Neural cell (in vitro differentiated cells): ENCODE data around the gene FA2H. TPM values are rescaled to one million over a fixed set of nuclear protein-coding genes. Genes with fewer than 3 reads are reported as not detected.

Source experiments
- H2AFZ ChIP-seq: fragments of 200-600, 300-800 bp; sonication (generic), shearing (Covaris generic); 2 replicates; pipeline ENCODE4 v1.6.0; 2014; ENCODE audit warnings: low read depth, mild to moderate bottlenecking, antibody characterized with exemption, low read length, moderate library complexity
- H3F3A ChIP-seq: fragments of 200-600 bp; shearing (Covaris generic); 2 replicates; pipeline ENCODE4 v1.6.1; 2016; ENCODE audit warnings: mild to moderate bottlenecking, moderate library complexity, mixed read lengths, antibody characterized with exemption, low read length; ENCODE audit not compliant: insufficient read depth, poor library complexity, severe bottlenecking
- H3K27ac ChIP-seq: fragments of 200-600, 300-800 bp; sonication (generic), shearing (Covaris generic); 2 replicates; pipeline ENCODE4 v1.5.1; 2014; ENCODE audit warnings: mild to moderate bottlenecking, low read length, moderate library complexity
- H3K27me3 ChIP-seq: fragments of 300-800, 200-600 bp; sonication (generic), shearing (Covaris generic); 2 replicates; pipeline ENCODE4 v1.6.0; 2014; ENCODE audit warnings: mild to moderate bottlenecking, low read depth, low read length, moderate library complexity; ENCODE audit not compliant: insufficient read depth
- H3K36me3 ChIP-seq: fragments of 300-800, 200-600 bp; sonication (generic), shearing (Covaris generic); 2 replicates; pipeline ENCODE4 v1.5.1; 2014; ENCODE audit warnings: mild to moderate bottlenecking, antibody characterized with exemption, low read length, moderate library complexity; ENCODE audit not compliant: insufficient read depth
- H3K4me2 ChIP-seq: fragments of 300-800, 200-600 bp; sonication (generic), shearing (Covaris generic); 2 replicates; pipeline ENCODE4 v1.6.0; 2014; ENCODE audit warnings: mild to moderate bottlenecking, low read length
- H3K4me3 ChIP-seq: fragments of 300-800, 200-600 bp; sonication (generic), shearing (Covaris generic); 2 replicates; pipeline ENCODE4 v1.5.1; 2014; ENCODE audit warnings: mild to moderate bottlenecking, low read length, moderate library complexity
- H3K79me2 ChIP-seq: fragments of 200-600 bp; shearing (Covaris generic); replicated peaks from 2 replicates; pipeline ENCODE4 v1.6.0; 2014; ENCODE audit warnings: mild to moderate bottlenecking, low read length, moderate library complexity; ENCODE audit not compliant: insufficient read depth
- H3K9ac ChIP-seq: fragments of 300-800, 200-600 bp; sonication (generic), shearing (Covaris generic); 2 replicates; pipeline ENCODE4 v1.6.1; 2016; ENCODE audit warnings: mild to moderate bottlenecking, low read length, mixed read lengths
- H3K9me2 ChIP-seq: fragments of 200-600 bp; shearing (Covaris generic); 2 replicates; pipeline ENCODE4 v1.6.1; 2016; ENCODE audit warnings: mild to moderate bottlenecking, low read length, mixed read lengths; ENCODE audit not compliant: insufficient read depth
- H3K9me3 ChIP-seq: fragments of 200-600, 300-800 bp; sonication (generic), shearing (Covaris generic); 2 replicates; pipeline ENCODE4 v1.6.1; 2016; ENCODE audit warnings: mild to moderate bottlenecking, mixed run types, low read length, moderate library complexity, mixed read lengths
- H4K20me1 ChIP-seq: fragments of 200-600 bp; shearing (Covaris generic); 2 replicates; pipeline ENCODE4 v1.6.1; 2016; ENCODE audit warnings: mild to moderate bottlenecking, mixed run types; ENCODE audit not compliant: insufficient read depth
- CTCF ChIP-seq: fragments of 450-650 bp; IDR thresholded peaks from 2 replicates; pipeline ENCODE4 v1.5.1; 2014; ENCODE audit warnings: antibody characterized with exemption, mild to moderate bottlenecking, moderate library complexity; ENCODE audit not compliant: poor library complexity, severe bottlenecking
- EP300 ChIP-seq: fragments of 450-650 bp; conservative IDR thresholded peaks from 2 replicates; pipeline ENCODE4 v1.6.1; 2014; ENCODE audit warnings: antibody characterized with exemption, mild to moderate bottlenecking, moderate library complexity; ENCODE audit not compliant: poor library complexity, severe bottlenecking
- EZH2 ChIP-seq: fragments of 200-600, 300-800 bp; shearing (Covaris generic), sonication (generic); IDR thresholded peaks from 2 replicates; pipeline ENCODE4 v1.6.1; 2014; ENCODE audit warnings: antibody characterized with exemption, low read length, borderline replicate concordance, mild to moderate bottlenecking; ENCODE audit not compliant: insufficient read depth, poor library complexity, severe bottlenecking
- MXI1 ChIP-seq: fragments of 450-650 bp; conservative IDR thresholded peaks from 2 replicates; pipeline ENCODE4 v1.6.1; 2014; ENCODE audit warnings: antibody characterized with exemption, mild to moderate bottlenecking; ENCODE audit not compliant: poor library complexity, severe bottlenecking
- POLR2AphosphoS5 ChIP-seq: IDR thresholded peaks from 2 replicates; pipeline ENCODE4 v1.6.1; 2012
- RAD21 ChIP-seq: fragments of 450-650 bp; conservative IDR thresholded peaks from 2 replicates; pipeline ENCODE4 v1.6.1; 2014; ENCODE audit warnings: antibody characterized with exemption, mild to moderate bottlenecking, moderate library complexity
- REST ChIP-seq: IDR thresholded peaks from 2 replicates; pipeline ENCODE4 v1.6.1; 2012; ENCODE audit warnings: borderline replicate concordance
- SMC3 ChIP-seq: fragments of 450-650 bp; conservative IDR thresholded peaks from 2 replicates; pipeline ENCODE4 v1.6.1; 2014; ENCODE audit warnings: antibody characterized with exemption, mild to moderate bottlenecking, moderate library complexity; ENCODE audit not compliant: poor library complexity
- TAF1 ChIP-seq: IDR thresholded peaks from 2 replicates; pipeline ENCODE4 v1.6.1; 2012; ENCODE audit warnings: low read depth
- polyA plus RNA-seq: library from polyadenylated mRNA; depleted of rRNA; stranded (reverse); fragments of >200 nt; gene quantifications from 2 replicates; pipeline ENCODE4 v1.2.3, GENCODE V29; 2014

Gene FA2H
- polyA plus RNA-seq, 1 donor from 2014 or later, result not detected

GRCh38 chr16:74735554-74735953 is 39.1 kb downstream of the FA2H start:
- Histone ChIP-seq H3K4me3 (no peak overlapping the region), H3K4me2 (no peak overlapping the region), H2AFZ (no peak overlapping the region), H3K9ac (no peak overlapping the region), H3F3A (no peaks in the 10 kb centered on the region), H3K27ac (no peak overlapping the region), H3K9me3 (no peaks in the 10 kb centered on the region), H4K20me1 (no peaks in the 10 kb centered on the region), H3K36me3 (no peaks in the 10 kb centered on the region), H3K9me2 (no peaks in the 10 kb centered on the region), H3K79me2 (no peaks in the 10 kb centered on the region), H3K27me3 (no peaks in the 10 kb centered on the region)
- TF ChIP-seq RAD21, result no peak
- no peak for TF ChIP-seq EZH2
- no peak for TF ChIP-seq CTCF
- no peak for TF ChIP-seq MXI1
- TF ChIP-seq EP300, result no peak
- TF ChIP-seq POLR2AphosphoS5, result no peak
- TF ChIP-seq TAF1, result no peak
- no peak for TF ChIP-seq SMC3
- TF ChIP-seq REST, result no peak

- Histone ChIP-seq H3K9me2 (no peaks in the 10 kb centered on the region), H3K4me3 (no peak overlapping the region), H3F3A (no peaks in the 10 kb centered on the region), H3K27me3 (no peaks in the 10 kb centered on the region), H3K4me2 (no peak overlapping the region), H3K9me3 (no peaks in the 10 kb centered on the region), H3K27ac (no peak overlapping the region), H2AFZ (no peak overlapping the region), H3K79me2 (no peaks in the 10 kb centered on the region), H3K9ac (no peak overlapping the region), H3K36me3 (no peaks in the 10 kb centered on the region), H4K20me1 (no peaks in the 10 kb centered on the region)
- TF ChIP-seq POLR2AphosphoS5 (no peak), CTCF (no peak), SMC3 (no peak), TAF1 (no peak)
These were observed 39.5 kb downstream of the FA2H start for GRCh38 chr16:74735162-74735452.
